T-helper 2 cell treated with Interferon-gamma antibody and Interleukin-4, amounts not matched to agents 100 ng/mL and 5 ng/mL, for 36 hours (primary cell): ENCODE results near the gene FAM149B1. TPM values are rescaled to one million over a fixed set of nuclear protein-coding genes. Genes with fewer than 3 reads are reported as not detected.

Experiments
- intact Hi-C: fragments of 100-400 bp; cut with micrococcal nuclease; formaldehyde crosslinking; loops from one replicate; pipeline ENCODE4 v1.15.1; 2023
- total RNA-seq: library from RNA; stranded (reverse); gene quantifications from 2 replicates; pipeline ENCODE4 v1.2.3, GENCODE V29; 2022

FAM149B1 gene
- total RNA-seq, 1 donor from 2014 or later, result 14.1 TPM

DNA sequence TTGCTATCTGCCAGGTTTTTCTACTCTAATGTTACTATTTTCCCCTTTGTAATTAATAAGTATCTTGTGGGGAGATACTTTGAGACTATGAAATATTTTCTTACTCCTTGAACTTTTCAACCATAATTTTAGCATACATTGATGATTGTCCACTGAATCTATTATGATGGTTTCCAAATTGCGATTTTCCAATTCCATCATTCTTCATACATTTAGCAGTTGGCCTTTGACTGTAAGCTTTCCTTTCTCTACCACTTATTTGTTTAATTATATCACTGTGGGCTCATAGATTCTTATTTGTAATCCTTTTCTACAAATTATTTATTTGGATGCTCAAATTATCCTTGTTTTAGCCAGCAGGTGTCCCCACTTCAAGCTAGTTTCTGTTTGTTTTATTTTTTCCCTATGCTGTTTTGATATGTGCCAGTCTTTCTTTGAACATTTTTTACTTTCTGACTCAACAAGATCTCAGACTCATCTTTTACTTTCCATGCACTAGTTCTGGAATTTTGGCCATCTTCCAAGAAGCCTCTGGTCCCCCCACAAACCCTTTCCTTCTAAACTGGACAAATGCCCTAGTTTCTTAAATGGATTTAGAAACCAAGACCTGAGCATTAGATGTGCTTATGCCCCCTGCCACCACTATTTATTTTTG, 95.9 kb downstream of the FAM149B1 start:
- intact Hi-C loops, result loop anchor here (1.0 kb wide), 1 partner anchor 380 kb away; no protein-coding TSS in a partner anchor

DNA sequence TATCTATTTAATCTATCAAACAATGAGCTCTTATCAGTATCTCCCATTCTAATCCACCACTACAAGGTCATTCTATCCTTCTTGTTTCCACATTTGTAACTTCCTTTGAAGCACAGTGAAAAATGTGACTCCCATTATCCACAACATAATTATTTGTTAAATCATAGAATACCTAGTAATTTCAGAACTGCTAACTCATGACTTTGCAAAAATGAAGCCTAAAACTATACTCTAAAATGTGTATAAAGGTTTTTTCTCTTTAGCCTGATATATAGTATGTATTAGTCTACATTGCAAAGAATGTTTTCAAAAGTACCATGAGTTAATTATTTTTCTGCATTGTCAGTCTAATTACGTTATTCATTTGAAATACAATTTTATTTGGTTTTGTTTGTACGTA, 96.5 kb downstream of the FAM149B1 start:
- intact Hi-C loops, result loop anchor here (1.0 kb wide), 1 partner anchor 380 kb away; no protein-coding TSS in a partner anchor

DNA sequence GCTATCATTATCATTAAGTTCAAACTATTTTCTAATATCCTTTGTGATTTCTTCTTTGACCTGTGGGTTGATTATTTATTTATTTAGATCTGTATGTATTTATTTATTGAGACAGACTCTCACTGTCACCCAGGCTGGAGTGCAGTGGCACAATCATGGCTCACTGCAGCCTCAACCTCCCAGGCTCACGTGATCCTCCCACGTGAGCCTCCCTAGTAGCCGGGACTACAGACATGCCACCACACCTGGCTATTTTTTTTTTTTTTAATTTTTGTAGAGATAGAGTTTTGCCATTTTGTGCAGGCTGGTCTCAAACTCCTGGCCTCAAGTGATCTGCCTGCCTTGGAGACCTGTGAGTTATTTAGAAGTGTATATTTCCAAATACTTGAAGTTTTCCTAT, 113.2 kb downstream of the FAM149B1 start:
- intact Hi-C loops, result no loop called here

DNA sequence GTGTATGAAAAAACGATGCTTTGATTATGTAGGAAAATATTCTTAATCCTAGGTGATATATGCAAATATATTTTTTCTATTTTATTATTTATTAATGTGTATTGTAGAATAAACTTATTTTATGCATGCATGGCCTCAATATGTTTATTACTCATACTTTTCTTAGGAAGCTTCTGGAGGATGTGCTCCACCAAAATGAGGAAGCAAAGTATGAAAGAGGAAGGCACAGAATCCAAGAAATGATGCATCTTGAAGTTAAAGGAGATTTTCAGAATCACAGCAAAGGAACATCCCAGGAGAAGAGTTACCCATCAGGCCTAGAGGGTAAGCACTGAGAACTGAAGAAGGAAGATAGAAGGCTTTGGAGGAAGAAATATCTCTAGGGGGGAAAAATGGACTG, 119.5 kb downstream of the FAM149B1 start:
- intact Hi-C loops, result no loop called here

DNA sequence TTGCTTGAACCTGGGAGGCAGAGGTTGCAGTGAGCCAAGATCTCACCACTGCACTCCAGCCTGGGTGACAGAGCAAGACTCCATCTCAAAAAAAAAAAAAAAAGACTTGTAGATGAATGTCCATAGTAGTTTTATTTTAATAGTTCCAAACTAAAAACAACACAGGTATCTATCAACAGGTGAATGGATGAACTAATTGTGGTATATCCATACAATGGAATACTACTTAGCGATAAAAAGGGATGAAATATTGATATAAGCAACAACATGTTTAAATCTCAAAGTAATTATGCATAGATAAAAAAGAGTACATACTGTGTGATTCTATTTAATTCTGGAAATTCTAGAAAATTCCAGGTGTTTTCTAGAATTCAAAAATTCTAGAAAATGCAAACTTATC, 122.0 kb downstream of the FAM149B1 start:
- intact Hi-C loops, result no loop called here

DNA sequence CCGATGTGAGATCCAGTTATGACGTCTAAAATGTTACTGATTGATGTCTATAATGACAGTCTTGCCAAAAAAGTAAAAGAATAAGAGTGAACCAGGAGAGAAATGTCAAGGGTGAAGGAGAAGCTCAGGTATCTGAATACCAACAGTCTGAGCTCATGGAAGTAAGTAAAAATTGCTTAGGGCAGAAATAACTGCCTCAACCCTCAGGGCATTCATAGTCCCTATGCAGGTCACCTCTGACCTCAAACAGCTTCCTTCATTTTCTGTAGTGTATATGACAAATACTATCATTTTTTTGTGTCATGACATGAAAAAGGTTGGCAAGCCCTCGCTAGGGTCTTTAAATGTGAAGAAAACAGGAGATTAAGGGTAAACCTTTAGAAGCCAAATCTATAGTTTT, 125.5 kb downstream of the FAM149B1 start:
- intact Hi-C loops, result no loop called here

Other genes with a start within 250 kb of the FAM149B1 start
- not detected in 2 replicates for gene PLA2G12B, start 213.3 kb upstream of the FAM149B1 start, total RNA-seq
- 30.0 and 32.6 TPM in 2 replicates for gene P4HA1, start 71.3 kb upstream of the FAM149B1 start, total RNA-seq
- gene NUDT13, start 57.7 kb upstream of the FAM149B1 start, total RNA-seq, result 0.73 and 0.86 TPM in 2 replicates
- gene ECD, start 111 bp upstream of the FAM149B1 start, total RNA-seq, result 30.2 and 31.7 TPM in 2 replicates
- gene DNAJC9, start 79.1 kb downstream of the FAM149B1 start, total RNA-seq, result 59.7 and 60.2 TPM in 2 replicates
- gene MRPS16, start 84.5 kb downstream of the FAM149B1 start, total RNA-seq, result 105 and 107 TPM in 2 replicates
- gene CFAP70, start 190.7 kb downstream of the FAM149B1 start, total RNA-seq, result 0.20 and 0.25 TPM in 2 replicates
- 115 and 117 TPM in 2 replicates for gene ANXA7, start 245.9 kb downstream of the FAM149B1 start, total RNA-seq